ENCODE data around the gene SCAPER. TPM values are rescaled to one million over a fixed set of nuclear protein-coding genes. Genes with fewer than 3 reads are reported as not detected.

Gene SCAPER
- total and polyA plus RNA-seq, 8 donors = 3.0 to 23.8 (median 14.2) TPM

GRCh38 chr15:76871930-76872329 is 33.2 kb downstream of the SCAPER start:
- Histone ChIP-seq H3K36me3 (peaks cover 0 to 6% (median 0%) of the 10 kb centered on the region in 3 donors), H3K4me3 (no peak overlapping the region), H3K27ac (no peak overlapping the region), H3K4me1 (peaks cover 0 to 4% (median 0%) of the 10 kb centered on the region in 3 donors), H3K9me3 (no peaks in the 10 kb centered on the region), H3K27me3 (no peaks in the 10 kb centered on the region)
- 99 to 100% methylated on average over 2 of the region's 2 CpGs for WGBS, 2 donors
- TF ChIP-seq CTCF (IDR thresholded peaks at IDR 0.05) = no peak
- DNase-seq (no peak), FAIRE-seq (no peak), ATAC-seq (no peak)
- intact Hi-C loops (cut with DNase I) = no loop called here

- intact Hi-C loops (cut with DNase I) = no loop called here
- ATAC-seq = peak in 1 of 4 donors; percentile 39
- FAIRE-seq = no peak
- TF ChIP-seq CTCF (IDR thresholded peaks at IDR 0.05) = no peak
- H3K4me3 ChIP-seq = no peak overlapping the region
- DNase-seq = no peak
- no peaks in the 10 kb centered on the region for H3K27me3 ChIP-seq
- H3K27ac ChIP-seq = no peak overlapping the region
- H3K9me3 ChIP-seq = no peaks in the 10 kb centered on the region
- H3K4me1 ChIP-seq = peaks cover 0 to 4% (median 0%) of the 10 kb centered on the region in 3 donors
- H3K36me3 ChIP-seq = no peaks in the 10 kb centered on the region
Measured at GRCh38 chr15:76868740-76869139, 36.4 kb downstream of the SCAPER start.

- intact Hi-C loops (cut with DNase I) = no loop called here
- H3K4me1 ChIP-seq = peaks cover 0 to 4% (median 0%) of the 10 kb centered on the region in 3 donors
- FAIRE-seq = peak; percentile 70
- no peaks in the 10 kb centered on the region for H3K36me3 ChIP-seq
- no peak for DNase-seq
- H3K9me3 ChIP-seq = no peaks in the 10 kb centered on the region
- ATAC-seq = peak in 2 of 4 donors; percentile 44 to 48
- no peak overlapping the region for H3K27ac ChIP-seq
- TF ChIP-seq CTCF (IDR thresholded peaks at IDR 0.05) = no peak
- no peaks in the 10 kb centered on the region for H3K27me3 ChIP-seq
- H3K4me3 ChIP-seq = no peak overlapping the region
Measured at GRCh38 chr15:76866716-76867321, 38.3 kb downstream of the SCAPER start.

- Histone ChIP-seq H3K4me3 (no peak overlapping the region), H3K36me3 (no peaks in the 10 kb centered on the region), H3K27ac (no peak overlapping the region), H3K9me3 (no peaks in the 10 kb centered on the region), H3K4me1 (peaks cover 0 to 4% (median 0%) of the 10 kb centered on the region in 3 donors), H3K27me3 (no peaks in the 10 kb centered on the region)
- 91 to 94% methylated on average over 2 of the region's 2 CpGs for WGBS, 2 donors
- FAIRE-seq (no peak), ATAC-seq (no peak), DNase-seq (no peak)
- no peak for TF ChIP-seq CTCF (IDR thresholded peaks at IDR 0.05)
- intact Hi-C loops (cut with DNase I) = no loop called here
Measured at GRCh38 chr15:76866008-76866407, 39.1 kb downstream of the SCAPER start.

GRCh38 chr15:76865548-76865991 is 39.6 kb downstream of the SCAPER start:
- no peak for TF ChIP-seq CTCF (IDR thresholded peaks at IDR 0.05)
- H3K27ac ChIP-seq = no peak overlapping the region
- H3K4me1 ChIP-seq = peaks cover 0 to 4% (median 0%) of the 10 kb centered on the region in 3 donors
- ATAC-seq (no peak), DNase-seq (no peak), FAIRE-seq (no peak)
- intact Hi-C loops (cut with DNase I) = no loop called here
- no peaks in the 10 kb centered on the region for H3K36me3 ChIP-seq
- H3K4me3 ChIP-seq = no peak overlapping the region
- H3K9me3 ChIP-seq = no peaks in the 10 kb centered on the region
- WGBS, 2 donors = 61 to 66% methylated on average over 4 of the region's 4 CpGs
- H3K27me3 ChIP-seq = no peaks in the 10 kb centered on the region
